GM23338 (cell line): Measurements from ENCODE around the gene ZNF324.

Experiments used
- EZH2 ChIP-seq: fragments of 200-600 bp; sonication (generic); IDR thresholded peaks from one replicate; pipeline ENCODE4 v1.8.0; 2017; ENCODE audit warnings: antibody characterized with exemption, mild to moderate bottlenecking, low read depth; ENCODE audit not compliant: unreplicated experiment
- EZH2phosphoT487 ChIP-seq: fragments of 200-600 bp; sonication (generic); IDR thresholded peaks from one replicate; pipeline ENCODE4 v1.8.1; 2018; ENCODE audit warnings: antibody characterized with exemption; ENCODE audit not compliant: unreplicated experiment
- JUNB ChIP-seq: IDR thresholded peaks from one replicate; pipeline ENCODE4 v1.6.1; 2016; ENCODE audit warnings: antibody characterized with exemption; ENCODE audit not compliant: unreplicated experiment
- TF ChIP-seq, protein P1 (sequence below), 2 experiments: fragments of 200-600 bp in 1 of 2; sonication (generic) in 1 of 2; conservative IDR thresholded peaks; 2 replicates each; pipeline versions ENCODE4 v1.5.1 to v1.6.1; 2016 to 2017; ENCODE audit warnings: antibody characterized with exemption in 2 of 2, low read depth in 2 of 2, mild to moderate bottlenecking in 2 of 2, moderate library complexity in 1 of 2
- TF ChIP-seq, protein P2 (sequence below): IDR thresholded peaks from one replicate; pipeline ENCODE4 v1.6.1; 2018; ENCODE audit warnings: antibody characterized with exemption; ENCODE audit not compliant: unreplicated experiment

DNA sequence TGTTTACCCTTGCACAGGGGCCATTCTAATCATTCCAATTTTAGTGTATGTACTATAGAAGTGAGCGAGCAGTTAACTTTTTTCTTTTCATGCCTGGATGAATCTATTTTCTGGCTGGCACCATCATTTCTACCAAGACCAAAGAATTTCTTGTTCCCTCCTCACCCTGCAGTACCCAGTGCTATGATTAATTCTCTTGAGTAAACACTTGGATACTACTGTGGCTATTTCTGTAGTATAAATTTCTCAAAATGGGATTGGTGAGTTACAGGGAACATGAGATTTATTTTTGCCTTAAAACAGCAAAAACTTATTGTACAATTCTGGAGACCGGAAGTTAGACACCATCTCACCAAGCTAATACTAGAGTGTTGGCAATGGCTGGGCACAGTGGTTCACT, 16.9 kb downstream of the ZNF324 start:
- TF ChIP-seq, protein P1, sequence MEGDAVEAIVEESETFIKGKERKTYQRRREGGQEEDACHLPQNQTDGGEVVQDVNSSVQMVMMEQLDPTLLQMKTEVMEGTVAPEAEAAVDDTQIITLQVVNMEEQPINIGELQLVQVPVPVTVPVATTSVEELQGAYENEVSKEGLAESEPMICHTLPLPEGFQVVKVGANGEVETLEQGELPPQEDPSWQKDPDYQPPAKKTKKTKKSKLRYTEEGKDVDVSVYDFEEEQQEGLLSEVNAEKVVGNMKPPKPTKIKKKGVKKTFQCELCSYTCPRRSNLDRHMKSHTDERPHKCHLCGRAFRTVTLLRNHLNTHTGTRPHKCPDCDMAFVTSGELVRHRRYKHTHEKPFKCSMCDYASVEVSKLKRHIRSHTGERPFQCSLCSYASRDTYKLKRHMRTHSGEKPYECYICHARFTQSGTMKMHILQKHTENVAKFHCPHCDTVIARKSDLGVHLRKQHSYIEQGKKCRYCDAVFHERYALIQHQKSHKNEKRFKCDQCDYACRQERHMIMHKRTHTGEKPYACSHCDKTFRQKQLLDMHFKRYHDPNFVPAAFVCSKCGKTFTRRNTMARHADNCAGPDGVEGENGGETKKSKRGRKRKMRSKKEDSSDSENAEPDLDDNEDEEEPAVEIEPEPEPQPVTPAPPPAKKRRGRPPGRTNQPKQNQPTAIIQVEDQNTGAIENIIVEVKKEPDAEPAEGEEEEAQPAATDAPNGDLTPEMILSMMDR (conservative IDR thresholded peaks at IDR 0.05; ENCODE audit: low read depth in 2 of 2) = no peak
- TF ChIP-seq JUNB (no peak), EZH2phosphoT487 (no peak), EZH2 (no peak)
- TF ChIP-seq, protein P2, sequence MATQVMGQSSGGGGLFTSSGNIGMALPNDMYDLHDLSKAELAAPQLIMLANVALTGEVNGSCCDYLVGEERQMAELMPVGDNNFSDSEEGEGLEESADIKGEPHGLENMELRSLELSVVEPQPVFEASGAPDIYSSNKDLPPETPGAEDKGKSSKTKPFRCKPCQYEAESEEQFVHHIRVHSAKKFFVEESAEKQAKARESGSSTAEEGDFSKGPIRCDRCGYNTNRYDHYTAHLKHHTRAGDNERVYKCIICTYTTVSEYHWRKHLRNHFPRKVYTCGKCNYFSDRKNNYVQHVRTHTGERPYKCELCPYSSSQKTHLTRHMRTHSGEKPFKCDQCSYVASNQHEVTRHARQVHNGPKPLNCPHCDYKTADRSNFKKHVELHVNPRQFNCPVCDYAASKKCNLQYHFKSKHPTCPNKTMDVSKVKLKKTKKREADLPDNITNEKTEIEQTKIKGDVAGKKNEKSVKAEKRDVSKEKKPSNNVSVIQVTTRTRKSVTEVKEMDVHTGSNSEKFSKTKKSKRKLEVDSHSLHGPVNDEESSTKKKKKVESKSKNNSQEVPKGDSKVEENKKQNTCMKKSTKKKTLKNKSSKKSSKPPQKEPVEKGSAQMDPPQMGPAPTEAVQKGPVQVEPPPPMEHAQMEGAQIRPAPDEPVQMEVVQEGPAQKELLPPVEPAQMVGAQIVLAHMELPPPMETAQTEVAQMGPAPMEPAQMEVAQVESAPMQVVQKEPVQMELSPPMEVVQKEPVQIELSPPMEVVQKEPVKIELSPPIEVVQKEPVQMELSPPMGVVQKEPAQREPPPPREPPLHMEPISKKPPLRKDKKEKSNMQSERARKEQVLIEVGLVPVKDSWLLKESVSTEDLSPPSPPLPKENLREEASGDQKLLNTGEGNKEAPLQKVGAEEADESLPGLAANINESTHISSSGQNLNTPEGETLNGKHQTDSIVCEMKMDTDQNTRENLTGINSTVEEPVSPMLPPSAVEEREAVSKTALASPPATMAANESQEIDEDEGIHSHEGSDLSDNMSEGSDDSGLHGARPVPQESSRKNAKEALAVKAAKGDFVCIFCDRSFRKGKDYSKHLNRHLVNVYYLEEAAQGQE = no peak
